Astrocyte of the hippocampus (primary cell): Measurements from ENCODE around the gene MCM3AP.

ENCODE experiments used
- DNase-seq: peaks from one replicate; pipeline ENCODE4 v3.0.0; 2011; ENCODE audit warnings: low read depth, low spot score

MCM3AP gene

GRCh38 chr21:46187261-46187660, 98.2 kb downstream of the MCM3AP start:
- no peak for DNase-seq

GRCh38 chr21:46185716-46186115, 99.7 kb downstream of the MCM3AP start:
- DNase-seq = no peak
